HepG2 (cell line): ENCODE data around the gene BARX2. TPM values are rescaled to one million over a fixed set of nuclear protein-coding genes. Genes with fewer than 3 reads are reported as not detected.

Experiments used
- ATAC-seq: fragments of 200-7000 bp; cut with Tn5 transposase; 3 replicates; pipeline ENCODE4 v1.9.1; 2020; ENCODE audit warnings: mild to moderate bottlenecking, moderate library complexity
- BruUV-seq: library from RNA; stranded (reverse); fragments of 400-500 nt; replicated peaks from 2 replicates; lab custom pipeline; 2021; lab: Mats Ljungman, UMichigan
- CTCF ChIA-PET: fragments of 300-600 bp; formaldehyde crosslinking; extraction: SDS; loops from one replicate; lab custom pipeline; 2021; ENCODE audit warnings: low total read pairs, inconsistent platforms, low intra/inter-chr PET ratio; lab: Yijun Ruan, JAX
- POLR2A ChIA-PET: fragments of 350-600 bp; sonication (Branson Sonifier 250); formaldehyde crosslinking; loops from one replicate; lab custom pipeline; 2020; ENCODE audit warnings: antibody characterized with exemption, inconsistent platforms; lab: Yijun Ruan, JAX
- DNase-seq: peaks from one replicate; pipeline ENCODE4 v3.0.0-alpha.2; 2015; ENCODE audit warnings: low spot score
- FAIRE-seq: peaks from 3 replicates; lab custom pipeline; 2011; peaks lifted over from hg19 to GRCh38; lab: Jason Lieb, UNC
- H2AFZ ChIP-seq: one replicate; pipeline ENCODE4 v1.6.1; 2011; ENCODE audit warnings: low read length, inconsistent platforms
- H3K27ac ChIP-seq: fragments of 300-600 bp; 3 replicates; pipeline ENCODE4 v1.8.0; 2011; ENCODE audit warnings: mixed run types, mild to moderate bottlenecking, mixed read lengths, low read length, inconsistent platforms; ENCODE audit not compliant: insufficient read depth; ENCODE audit errors: extremely low read length
- H3K27me3 ChIP-seq, 2 experiments: fragments of 200-600 bp in 1 of 2; 2 replicates in 1 of 2; 3 replicates in 1 of 2; pipeline versions ENCODE4 v1.6.0 to v1.8.0; 2011; ENCODE audit warnings: low read length in 2 of 2, mild to moderate bottlenecking in 2 of 2, moderate library complexity in 2 of 2, inconsistent platforms in 1 of 2; ENCODE audit not compliant: insufficient read depth in 2 of 2, control insufficient read depth in 1 of 2
- H3K36me3 ChIP-seq, 2 experiments: fragments of 200-600 bp in 1 of 2; replicated peaks in 1 of 2; 2 replicates in 1 of 2; 3 replicates in 1 of 2; pipeline versions ENCODE4 v1.5.1 to v1.8.0; 2011; ENCODE audit warnings: low read length in 2 of 2, inconsistent platforms in 1 of 2; ENCODE audit not compliant: insufficient read depth in 2 of 2, control insufficient read depth in 1 of 2
- H3K4me1 ChIP-seq: 2 replicates; pipeline ENCODE4 v1.5.1; 2012; ENCODE audit warnings: low read length, inconsistent platforms; ENCODE audit not compliant: insufficient read depth
- H3K4me2 ChIP-seq: 2 replicates; pipeline ENCODE4 v1.6.0; 2011; ENCODE audit warnings: low read depth, low read length, inconsistent platforms
- H3K4me3 ChIP-seq, 3 experiments: fragments of 200-600 bp in 1 of 3; sonication (generic), shearing (Covaris generic) in 1 of 3; replicated peaks in 1 of 3; 2 replicates each; pipeline ENCODE4 v1.5.1; 2011 to 2016; ENCODE audit warnings: low read length in 3 of 3, inconsistent platforms in 2 of 3, low read depth in 2 of 3, mild to moderate bottlenecking in 2 of 3, control low read depth in 1 of 3, mixed read lengths in 1 of 3; ENCODE audit not compliant: insufficient read depth in 1 of 3
- H3K79me2 ChIP-seq: one replicate; pipeline ENCODE4 v1.6.1; 2011; ENCODE audit warnings: low read length, inconsistent platforms; ENCODE audit not compliant: insufficient read depth
- H3K9ac ChIP-seq: 2 replicates; pipeline ENCODE4 v1.6.0; 2011; ENCODE audit warnings: mild to moderate bottlenecking, low read depth, low read length, inconsistent platforms; ENCODE audit not compliant: insufficient read depth
- H3K9me3 ChIP-seq: 2 replicates; pipeline ENCODE4 v1.5.1; 2012; ENCODE audit warnings: mild to moderate bottlenecking, low read length
- H4K20me1 ChIP-seq: 2 replicates; pipeline ENCODE4 v1.6.0; 2011; ENCODE audit warnings: inconsistent platforms, mild to moderate bottlenecking, low read length, moderate library complexity; ENCODE audit not compliant: insufficient read depth
- GATA4 ChIP-seq: sonication (generic); IDR thresholded peaks from 2 replicates; pipeline ENCODE4 v1.6.1; 2016; ENCODE audit warnings: antibody characterized with exemption, low read depth, borderline replicate concordance
- HMGA1 ChIP-seq: sonication (generic); formaldehyde crosslinking; conservative IDR thresholded peaks from 2 replicates; pipeline ENCODE4 v1.4.0; 2020; ENCODE audit warnings: missing genetic modification reagents
- MAFF ChIP-seq: IDR thresholded peaks from 2 replicates; pipeline ENCODE4 v1.6.1; 2011; ENCODE audit warnings: low read depth, low read length, improper control_type of control experiment
- RBAK ChIP-seq: sonication (generic); formaldehyde crosslinking; IDR thresholded peaks from 2 replicates; pipeline ENCODE4 v1.5.1; 2020; ENCODE audit warnings: mild to moderate bottlenecking, missing genetic modification reagents
- TOPORS ChIP-seq: sonication (generic); formaldehyde crosslinking; IDR thresholded peaks from 2 replicates; pipeline ENCODE4 v1.8.0; 2023; ENCODE audit warnings: mild to moderate bottlenecking, missing genetic modification reagents
- ZNF652 ChIP-seq: IDR thresholded peaks from 2 replicates; pipeline ENCODE4 v1.6.1; 2016; ENCODE audit warnings: low read depth, borderline replicate concordance
- WGBS: methylation state at CpG from one replicate; pipeline ENCODE4 v1.1.6; 2017; ENCODE audit warnings: low lambda C conversion rate; 5-methylcytosine and 5-hydroxymethylcytosine counted together
- in situ Hi-C: cut with HindIII; loops from 2 replicates; pipeline ENCODE4 v1.10.0; 2017; ENCODE audit warnings: low pct_unique_long_range_greater_than_20kb; ENCODE audit not compliant: extremely low pct_ligation_motif_present
- intact Hi-C: fragments of 100-400 bp; cut with micrococcal nuclease; formaldehyde crosslinking; loops from one replicate; pipeline ENCODE4 v1.10.0; 2022; ENCODE audit not compliant: unreplicated experiment
- polyA plus RNA-seq, 8 experiments: library from polyadenylated mRNA; depleted of rRNA in 3 of 8; stranded (reverse) in 7 of 8; unstranded in 1 of 8; fragments of >200 nt; fragmentation: Illumina TruSeq in 4 of 8; extraction: Trizol in 4 of 8; gene quantifications; 2 replicates each; pipeline versions ENCODE4 v1.2.1 to v1.2.3, GENCODE V29; 2011 to 2016; ENCODE audit warnings: low read depth in 4 of 8, missing spikeins in 1 of 8, mixed read lengths in 1 of 8; ENCODE audit not compliant: insufficient read depth in 1 of 8
- total RNA-seq, 5 experiments: library from RNA; depleted of rRNA; stranded (reverse); fragments of >200 nt; fragmentation: Illumina TruSeq; extraction: Trizol; gene quantifications; 2 replicates each; pipeline ENCODE4 v1.2.3, GENCODE V29; 2016; ENCODE audit warnings: low read depth in 1 of 5
- TF ChIP-seq, protein P1 (sequence below): sonication (generic); formaldehyde crosslinking; IDR thresholded peaks from 2 replicates; pipeline ENCODE4 v1.9.0; 2022; ENCODE audit warnings: missing genetic modification reagents, mild to moderate bottlenecking, borderline replicate concordance
- TF ChIP-seq, protein P2 (sequence below): sonication (generic); formaldehyde crosslinking; conservative IDR thresholded peaks from 2 replicates; pipeline ENCODE4 v1.5.0; 2020; ENCODE audit warnings: missing genetic modification reagents
- TF ChIP-seq, protein P3 (sequence below): sonication (generic); formaldehyde crosslinking; IDR thresholded peaks from 2 replicates; pipeline ENCODE4 v1.5.1; 2020; ENCODE audit warnings: mild to moderate bottlenecking, missing genetic modification reagents, moderate library complexity
- TF ChIP-seq, protein P4 (sequence below): sonication (generic); formaldehyde crosslinking; IDR thresholded peaks from 2 replicates; pipeline ENCODE4 v1.5.0; 2020; ENCODE audit warnings: mild to moderate bottlenecking, missing genetic modification reagents

Gene BARX2
- total and polyA plus RNA-seq, 2 of the 13 experiments (the other 11 are each of a cell fraction or from before 2014, with no cell fraction given), result not detected

DNA sequence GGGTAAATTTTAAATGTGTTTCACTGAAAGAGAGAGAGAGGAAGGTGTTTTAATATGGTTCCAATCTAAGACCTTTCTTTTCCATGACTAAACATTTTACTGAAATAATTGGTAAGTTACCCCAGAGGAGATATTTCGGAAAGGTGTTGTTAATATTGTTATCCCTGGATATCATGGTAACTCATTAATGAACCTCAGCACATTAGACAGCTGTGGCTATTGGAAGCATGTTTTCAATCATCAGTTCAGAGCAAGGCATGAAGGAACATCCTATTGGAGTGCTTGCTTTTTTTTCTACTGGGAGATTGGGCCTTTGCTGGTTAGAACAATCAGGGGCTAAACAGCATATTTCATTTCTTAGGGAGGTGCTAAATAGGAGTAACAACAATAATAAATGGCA, 11.8 kb downstream of the BARX2 start:
- H3K27me3 ChIP-seq, result peaks cover 3 to 18% of the 10 kb centered on the region in 2 experiments; a peak in 3 of 5 replicates
- H4K20me1 ChIP-seq, result no peaks in the 10 kb centered on the region
- H3K4me1 ChIP-seq, result peaks cover 9% of the 10 kb centered on the region
- no peaks in the 10 kb centered on the region for H3K9me3 ChIP-seq
- POLR2A ChIA-PET, result no interaction called here
- in situ Hi-C loops, result no loop called here
- DNase-seq (no peak), ATAC-seq (no peak), FAIRE-seq (no peak)
- no peak overlapping the region for H2AFZ ChIP-seq
- CTCF ChIA-PET, result no interaction called here
- 10% methylated on average over 1 of the region's 1 CpG for WGBS
- H3K4me3 ChIP-seq, result no peak overlapping the region
- TF ChIP-seq RBAK (CRISPR knock-in tag), result no peak
- no peak for TF ChIP-seq ZNF652 (CRISPR knock-in tag)
- TF ChIP-seq, protein P1, sequence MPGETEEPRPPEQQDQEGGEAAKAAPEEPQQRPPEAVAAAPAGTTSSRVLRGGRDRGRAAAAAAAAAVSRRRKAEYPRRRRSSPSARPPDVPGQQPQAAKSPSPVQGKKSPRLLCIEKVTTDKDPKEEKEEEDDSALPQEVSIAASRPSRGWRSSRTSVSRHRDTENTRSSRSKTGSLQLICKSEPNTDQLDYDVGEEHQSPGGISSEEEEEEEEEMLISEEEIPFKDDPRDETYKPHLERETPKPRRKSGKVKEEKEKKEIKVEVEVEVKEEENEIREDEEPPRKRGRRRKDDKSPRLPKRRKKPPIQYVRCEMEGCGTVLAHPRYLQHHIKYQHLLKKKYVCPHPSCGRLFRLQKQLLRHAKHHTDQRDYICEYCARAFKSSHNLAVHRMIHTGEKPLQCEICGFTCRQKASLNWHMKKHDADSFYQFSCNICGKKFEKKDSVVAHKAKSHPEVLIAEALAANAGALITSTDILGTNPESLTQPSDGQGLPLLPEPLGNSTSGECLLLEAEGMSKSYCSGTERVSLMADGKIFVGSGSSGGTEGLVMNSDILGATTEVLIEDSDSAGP (CRISPR knock-in tag), result no peak
- TF ChIP-seq HMGA1 (CRISPR knock-in tag), result no peak
- TF ChIP-seq, protein P2, sequence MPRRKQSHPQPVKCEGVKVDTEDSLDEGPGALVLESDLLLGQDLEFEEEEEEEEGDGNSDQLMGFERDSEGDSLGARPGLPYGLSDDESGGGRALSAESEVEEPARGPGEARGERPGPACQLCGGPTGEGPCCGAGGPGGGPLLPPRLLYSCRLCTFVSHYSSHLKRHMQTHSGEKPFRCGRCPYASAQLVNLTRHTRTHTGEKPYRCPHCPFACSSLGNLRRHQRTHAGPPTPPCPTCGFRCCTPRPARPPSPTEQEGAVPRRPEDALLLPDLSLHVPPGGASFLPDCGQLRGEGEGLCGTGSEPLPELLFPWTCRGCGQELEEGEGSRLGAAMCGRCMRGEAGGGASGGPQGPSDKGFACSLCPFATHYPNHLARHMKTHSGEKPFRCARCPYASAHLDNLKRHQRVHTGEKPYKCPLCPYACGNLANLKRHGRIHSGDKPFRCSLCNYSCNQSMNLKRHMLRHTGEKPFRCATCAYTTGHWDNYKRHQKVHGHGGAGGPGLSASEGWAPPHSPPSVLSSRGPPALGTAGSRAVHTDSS (CRISPR knock-in tag), result no peak
- no peak for TF ChIP-seq GATA4
- TF ChIP-seq MAFF, result no peak
- no peak for TF ChIP-seq TOPORS (CRISPR knock-in tag)
- TF ChIP-seq, protein P3, sequence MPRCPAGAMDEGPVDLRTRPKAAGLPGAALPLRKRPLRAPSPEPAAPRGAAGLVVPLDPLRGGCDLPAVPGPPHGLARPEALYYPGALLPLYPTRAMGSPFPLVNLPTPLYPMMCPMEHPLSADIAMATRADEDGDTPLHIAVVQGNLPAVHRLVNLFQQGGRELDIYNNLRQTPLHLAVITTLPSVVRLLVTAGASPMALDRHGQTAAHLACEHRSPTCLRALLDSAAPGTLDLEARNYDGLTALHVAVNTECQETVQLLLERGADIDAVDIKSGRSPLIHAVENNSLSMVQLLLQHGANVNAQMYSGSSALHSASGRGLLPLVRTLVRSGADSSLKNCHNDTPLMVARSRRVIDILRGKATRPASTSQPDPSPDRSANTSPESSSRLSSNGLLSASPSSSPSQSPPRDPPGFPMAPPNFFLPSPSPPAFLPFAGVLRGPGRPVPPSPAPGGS (CRISPR knock-in tag), result no peak
- TF ChIP-seq, protein P4, sequence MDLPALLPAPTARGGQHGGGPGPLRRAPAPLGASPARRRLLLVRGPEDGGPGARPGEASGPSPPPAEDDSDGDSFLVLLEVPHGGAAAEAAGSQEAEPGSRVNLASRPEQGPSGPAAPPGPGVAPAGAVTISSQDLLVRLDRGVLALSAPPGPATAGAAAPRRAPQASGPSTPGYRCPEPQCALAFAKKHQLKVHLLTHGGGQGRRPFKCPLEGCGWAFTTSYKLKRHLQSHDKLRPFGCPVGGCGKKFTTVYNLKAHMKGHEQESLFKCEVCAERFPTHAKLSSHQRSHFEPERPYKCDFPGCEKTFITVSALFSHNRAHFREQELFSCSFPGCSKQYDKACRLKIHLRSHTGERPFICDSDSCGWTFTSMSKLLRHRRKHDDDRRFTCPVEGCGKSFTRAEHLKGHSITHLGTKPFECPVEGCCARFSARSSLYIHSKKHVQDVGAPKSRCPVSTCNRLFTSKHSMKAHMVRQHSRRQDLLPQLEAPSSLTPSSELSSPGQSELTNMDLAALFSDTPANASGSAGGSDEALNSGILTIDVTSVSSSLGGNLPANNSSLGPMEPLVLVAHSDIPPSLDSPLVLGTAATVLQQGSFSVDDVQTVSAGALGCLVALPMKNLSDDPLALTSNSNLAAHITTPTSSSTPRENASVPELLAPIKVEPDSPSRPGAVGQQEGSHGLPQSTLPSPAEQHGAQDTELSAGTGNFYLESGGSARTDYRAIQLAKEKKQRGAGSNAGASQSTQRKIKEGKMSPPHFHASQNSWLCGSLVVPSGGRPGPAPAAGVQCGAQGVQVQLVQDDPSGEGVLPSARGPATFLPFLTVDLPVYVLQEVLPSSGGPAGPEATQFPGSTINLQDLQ (CRISPR knock-in tag), result no peak
- no peaks in the 10 kb centered on the region for H3K36me3 ChIP-seq
- no peaks in the 10 kb centered on the region for H3K79me2 ChIP-seq
- BruUV-seq, result no TSS peak
- H3K4me2 ChIP-seq, result no peak overlapping the region
- intact Hi-C loops, result no loop called here
- no peak overlapping the region for H3K9ac ChIP-seq
- no peak overlapping the region for H3K27ac ChIP-seq
